HG03139 (cell line): ENCODE data around the gene TNFRSF21.
"Not testable (repeated sequence)": the region's sequence is repeated elsewhere in the genome, so short reads cannot be mapped to it uniquely, and the experiment has no call there.

Experiments
- ATAC-seq: cut with Tn5 transposase; IDR thresholded peaks from one replicate; pipeline ENCODE4 v1.9.1; 2021; ENCODE audit not compliant: unreplicated experiment

The TNFRSF21 gene

DNA sequence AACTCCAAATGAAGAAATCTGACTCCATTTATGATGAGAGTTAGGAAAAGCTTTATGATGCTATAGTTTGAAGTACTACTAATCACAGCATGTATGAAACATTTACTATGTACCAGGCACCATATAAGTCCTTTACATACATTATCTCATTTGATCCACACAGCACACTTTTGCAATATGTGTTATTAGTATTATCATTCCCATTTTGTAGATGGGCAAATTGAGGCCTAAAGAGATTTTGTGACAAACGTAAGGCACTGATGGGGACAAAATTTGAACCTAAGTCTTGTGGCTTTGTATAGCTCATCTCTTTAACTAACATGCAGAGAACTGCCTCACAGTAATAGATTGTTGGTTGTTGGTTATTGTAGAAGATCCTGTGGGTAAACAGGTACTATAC, 14.2 kb upstream of the TNFRSF21 start:
- no peak for ATAC-seq

DNA sequence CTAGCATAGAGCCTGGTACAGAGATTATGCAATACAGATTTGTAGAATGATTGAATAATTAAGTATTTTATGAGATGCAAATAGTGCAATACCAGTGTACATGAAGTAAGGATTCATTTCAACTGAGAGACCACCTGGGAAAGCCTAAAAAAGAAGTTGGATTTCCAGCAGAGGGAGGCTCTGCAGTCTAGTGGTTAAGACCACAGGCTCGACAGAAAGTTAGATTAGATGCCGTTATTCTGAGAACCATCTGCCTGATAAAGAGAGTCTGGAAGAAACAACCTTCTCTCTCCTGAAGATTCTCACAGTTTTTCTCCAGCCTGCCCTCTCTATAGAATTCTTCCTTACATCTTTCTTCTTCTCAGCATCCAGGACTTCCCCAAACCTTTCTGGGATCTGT, 13.6 kb upstream of the TNFRSF21 start:
- ATAC-seq, result no peak

DNA sequence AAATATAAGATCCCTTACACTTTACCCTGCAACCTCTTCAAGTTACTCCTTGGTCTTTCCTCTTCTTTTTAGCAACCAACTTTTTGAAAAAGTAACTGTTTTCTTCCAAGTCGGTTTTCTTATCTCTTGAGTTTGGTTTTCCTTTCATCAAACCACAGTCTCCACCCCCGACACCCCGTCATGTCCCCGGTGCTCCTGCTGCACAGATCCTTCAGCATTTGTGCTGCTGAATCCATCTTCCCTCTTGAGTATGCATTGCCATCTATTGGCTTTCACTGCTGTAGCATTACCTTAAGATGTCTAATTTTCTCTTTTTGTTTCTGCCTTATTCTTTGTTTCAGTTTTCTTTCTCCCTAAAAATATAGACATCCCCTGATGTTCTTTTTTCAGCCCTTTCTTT, 11.9 kb upstream of the TNFRSF21 start:
- ATAC-seq, result no peak

DNA sequence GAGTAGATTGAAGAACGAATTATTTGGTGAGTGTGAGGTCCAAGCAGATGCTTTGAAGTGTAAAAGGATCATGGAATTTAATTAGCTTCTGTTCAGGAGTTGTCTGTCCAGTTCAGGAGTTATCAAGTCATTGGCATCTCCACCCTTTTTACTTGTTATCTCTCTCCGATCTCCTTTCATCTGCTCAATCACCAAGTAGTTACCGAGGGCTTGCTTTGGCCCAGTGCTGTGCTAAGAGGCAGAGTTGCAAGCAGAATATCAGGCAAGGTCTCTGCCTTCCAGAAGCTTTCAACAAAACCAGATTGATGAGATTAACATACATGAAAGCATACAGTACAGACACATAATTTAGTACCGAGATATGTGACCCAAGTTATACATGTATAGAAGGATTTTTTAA, 10.2 kb upstream of the TNFRSF21 start:
- no peak for ATAC-seq

DNA sequence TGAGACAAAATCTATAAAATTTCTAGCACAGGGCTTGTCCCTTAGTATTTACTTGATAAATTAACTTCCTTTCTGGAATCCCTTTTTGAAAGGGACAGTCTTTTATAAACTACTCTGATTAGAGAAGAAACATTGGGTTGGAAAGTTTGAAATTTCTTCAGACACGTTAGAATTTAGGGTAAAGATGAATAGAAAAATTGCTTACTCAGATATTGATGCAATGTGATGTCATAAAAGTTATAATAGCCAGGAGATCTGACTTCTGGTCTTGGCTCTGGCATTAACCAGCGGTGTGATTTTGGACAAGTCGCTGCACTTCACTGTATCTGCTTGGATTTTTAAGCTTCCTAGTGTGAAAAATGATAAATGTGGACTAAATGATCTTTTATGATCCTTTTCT, 9.7 kb upstream of the TNFRSF21 start:
- ATAC-seq, result no peak

DNA sequence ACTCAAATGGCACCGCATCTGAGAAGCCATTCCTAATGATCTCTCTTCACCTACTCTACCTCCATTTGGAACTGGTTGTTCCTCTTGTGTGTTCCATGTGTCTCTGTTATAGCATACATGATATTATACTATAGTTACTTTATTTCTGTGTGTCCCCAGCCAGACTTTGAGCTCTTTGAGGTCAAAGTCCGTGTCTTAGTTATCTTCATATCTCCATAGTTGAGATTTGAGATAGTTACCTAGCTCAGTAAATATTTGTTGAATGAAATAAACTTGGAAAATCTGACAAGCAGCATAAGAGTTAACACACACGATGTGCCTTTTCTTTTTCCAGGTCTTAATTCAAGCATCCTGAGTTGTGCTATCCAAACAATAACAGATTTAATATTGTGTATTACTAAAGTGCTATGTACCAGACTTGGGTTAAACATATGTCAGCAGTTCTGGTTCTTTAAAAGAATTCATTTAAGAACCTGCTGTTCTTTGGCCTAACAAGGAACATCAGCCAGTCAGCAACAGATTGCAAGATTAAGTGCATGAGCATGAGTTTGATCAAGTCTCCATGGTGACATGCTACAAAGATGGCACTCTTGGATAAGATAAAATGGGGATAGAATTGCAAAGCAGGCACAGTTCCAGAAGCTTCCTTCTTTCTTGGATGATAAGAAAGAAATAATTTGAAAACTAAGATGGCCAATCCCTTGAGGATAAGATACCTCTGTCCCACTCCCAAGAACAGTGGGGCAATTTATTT, 8.7 kb upstream of the TNFRSF21 start:
- no peak for ATAC-seq

DNA sequence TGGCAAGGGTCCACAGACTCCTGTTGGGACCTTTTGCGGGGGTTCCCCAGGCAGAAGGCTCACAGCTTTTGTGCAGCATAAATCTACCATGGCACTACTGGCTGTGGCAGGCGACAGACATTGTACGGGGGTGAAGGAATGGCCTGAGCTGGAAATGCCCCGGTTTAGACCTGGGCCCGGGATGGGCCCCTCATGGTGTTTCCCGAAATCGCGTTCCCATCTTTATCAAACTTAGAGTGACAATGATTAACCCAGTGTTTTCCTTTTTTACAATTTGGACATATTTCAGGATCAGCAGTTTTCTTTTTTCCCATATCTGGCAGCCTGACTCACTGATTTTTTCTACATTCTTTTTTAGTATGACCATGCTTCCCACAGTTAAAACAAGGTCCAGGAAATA, 5.5 kb upstream of the TNFRSF21 start:
- not testable (repeated sequence) for ATAC-seq

DNA sequence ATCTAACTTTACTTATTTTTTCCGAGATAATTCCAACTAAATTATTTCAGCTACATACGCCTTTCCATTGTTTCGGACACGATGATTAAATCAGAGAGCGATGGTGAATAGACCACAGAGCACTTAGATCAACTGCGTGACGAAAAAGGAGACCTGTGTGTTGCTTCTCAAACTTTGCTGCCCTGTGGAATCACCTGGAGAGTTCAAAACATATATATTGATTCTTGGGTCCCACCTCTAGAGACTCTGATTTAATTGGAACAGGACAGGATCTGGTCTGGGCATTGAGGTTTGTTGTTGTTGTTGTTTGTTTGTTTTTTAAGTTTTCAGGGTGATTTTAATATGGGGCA, 401 bp upstream of the TNFRSF21 start:
- ATAC-seq, result no peak

DNA sequence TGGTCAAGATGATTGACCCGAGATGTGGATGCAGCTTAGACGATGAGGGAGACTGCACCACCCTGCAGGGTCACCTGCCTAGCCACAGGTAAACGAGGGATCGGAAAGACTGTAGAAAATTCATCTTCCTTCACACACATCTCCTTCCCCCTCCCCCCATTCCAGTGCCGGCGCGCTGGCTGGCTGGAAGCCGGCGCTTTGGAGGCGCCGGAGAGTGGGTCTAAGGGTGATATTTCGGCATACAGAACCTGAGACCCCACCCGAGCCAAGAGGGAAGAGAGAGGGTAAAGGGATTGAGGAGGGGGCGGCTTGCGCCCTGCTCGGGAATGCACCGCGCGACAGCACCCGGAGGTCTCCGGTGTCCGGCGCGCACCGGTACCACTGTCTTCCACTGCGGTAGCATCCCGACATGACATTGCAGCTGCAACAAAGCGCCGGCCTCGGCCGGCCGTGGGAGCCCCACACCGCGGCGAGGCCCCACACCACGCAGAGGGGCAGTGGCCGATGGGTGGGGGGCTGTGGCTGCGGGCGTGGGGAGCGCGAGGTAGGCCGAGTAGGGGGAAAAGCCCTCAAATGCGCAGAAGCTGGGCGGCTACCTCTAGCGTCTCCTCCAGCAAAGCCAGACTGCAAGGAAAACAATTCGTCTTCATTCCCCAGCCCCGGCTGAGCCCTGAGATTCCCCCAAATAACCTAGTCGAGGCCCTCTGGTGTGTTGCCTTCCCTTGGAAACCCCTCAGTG, 984 bp downstream of the TNFRSF21 start:
- ATAC-seq, result peak; percentile 14

DNA sequence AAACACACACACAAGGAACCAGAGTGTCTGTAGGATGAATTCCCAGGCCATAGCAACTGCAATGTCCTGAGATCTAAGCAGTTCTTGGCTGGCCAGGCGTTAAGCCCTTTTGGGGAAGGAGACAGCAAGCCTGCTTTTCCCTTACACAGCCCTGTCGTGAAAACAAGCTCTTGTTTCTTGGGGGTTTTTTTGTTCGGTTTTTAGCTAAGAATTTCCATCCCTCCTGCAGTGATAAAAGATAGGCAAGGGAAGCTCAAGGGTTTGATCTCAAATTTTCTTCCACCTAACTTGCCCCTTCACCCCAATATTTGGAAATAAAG, 1.5 kb downstream of the TNFRSF21 start:
- ATAC-seq, result no peak

DNA sequence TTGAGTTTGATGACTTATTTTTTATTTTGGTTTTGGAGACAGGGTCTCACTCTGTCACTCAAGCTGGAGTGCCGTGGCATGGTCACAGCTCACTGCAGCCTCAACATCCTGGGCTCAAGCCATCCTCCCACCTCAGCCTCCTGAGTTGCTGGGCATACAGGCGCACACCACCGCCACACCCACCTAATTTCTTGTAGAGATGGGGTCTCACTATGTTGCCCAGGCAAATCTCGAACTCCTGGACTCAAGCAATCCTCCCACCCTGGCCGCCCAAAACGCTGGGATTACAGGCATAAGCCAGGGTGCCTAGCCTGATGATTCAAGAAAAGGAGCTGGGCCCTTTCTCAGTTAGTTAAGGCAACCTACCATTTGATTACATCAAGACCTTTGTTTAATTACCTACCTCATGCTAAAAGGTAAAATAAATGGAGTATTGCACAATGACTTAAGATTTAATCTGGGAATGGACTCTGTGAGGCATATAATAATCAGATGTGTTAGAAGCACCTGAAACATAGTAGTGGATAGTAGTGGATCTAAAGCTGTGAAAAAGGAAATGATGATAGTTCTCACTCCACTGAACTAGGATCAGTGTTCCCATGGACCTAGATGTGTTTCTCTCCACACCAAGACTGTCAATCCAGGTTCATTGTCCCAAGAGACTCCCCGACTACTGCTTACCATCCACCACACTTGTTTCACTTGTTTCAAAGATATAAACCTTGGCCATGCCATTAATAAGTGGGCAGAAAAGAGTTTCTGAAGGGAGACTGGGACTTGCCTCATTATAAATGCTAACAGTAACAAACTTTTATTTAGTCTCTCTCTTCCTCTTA, 2.1 kb downstream of the TNFRSF21 start:
- no peak for ATAC-seq

DNA sequence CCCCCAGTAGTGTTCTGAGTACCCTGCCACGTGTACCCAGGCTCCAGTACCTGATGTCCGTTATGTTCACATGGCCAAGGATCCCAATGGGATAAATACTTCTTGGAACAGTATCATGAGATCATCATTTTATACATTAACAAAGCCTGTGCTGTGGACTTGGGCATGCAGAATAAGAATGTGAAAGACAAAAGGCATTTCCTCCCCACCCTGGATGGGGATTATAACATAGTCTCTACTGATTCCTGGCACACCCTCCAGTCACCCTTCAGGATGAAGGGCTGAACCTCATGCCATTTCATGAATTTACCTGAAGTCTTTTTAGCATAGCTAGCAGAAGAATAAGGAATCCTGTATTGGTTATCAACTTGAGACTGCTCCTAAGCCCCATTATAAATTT, 2.8 kb downstream of the TNFRSF21 start:
- ATAC-seq, result no peak

DNA sequence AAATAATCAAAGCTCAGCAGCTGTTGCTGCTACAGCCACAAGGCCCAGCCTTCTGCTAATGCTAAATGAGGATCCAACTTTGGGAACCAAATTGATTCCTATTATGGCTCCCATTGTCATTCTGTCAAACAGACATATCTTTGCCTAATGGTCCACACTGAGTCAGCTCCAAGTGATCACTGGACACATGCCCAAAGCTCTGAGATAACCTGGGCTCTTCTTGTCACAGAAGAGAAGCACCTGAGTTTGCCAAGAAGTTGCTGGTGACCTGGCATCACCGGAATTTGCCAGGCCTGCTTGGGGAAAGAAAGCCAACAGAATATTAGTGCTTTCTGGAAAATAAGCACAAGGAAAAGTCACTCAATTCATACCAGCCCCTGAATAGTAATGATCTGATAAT, 5.8 kb downstream of the TNFRSF21 start:
- no peak for ATAC-seq

DNA sequence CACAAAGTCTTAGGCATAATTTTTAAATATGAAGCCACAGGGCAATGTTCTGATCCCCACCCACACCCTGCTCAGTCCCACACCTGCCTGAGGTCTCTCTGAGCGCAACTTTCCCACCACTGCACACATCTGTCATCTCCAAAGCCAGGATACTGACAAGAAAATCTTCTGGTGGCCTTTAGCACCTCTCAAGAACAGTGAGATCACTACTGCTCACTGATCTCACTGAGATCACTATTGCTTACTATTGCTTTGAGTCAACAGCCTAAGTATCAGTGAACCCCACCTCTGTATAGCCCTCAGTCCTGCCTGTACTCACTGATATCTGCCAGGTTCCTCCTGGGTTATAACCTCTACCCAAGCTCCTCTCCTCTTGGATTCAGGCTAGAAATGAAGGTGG, 6.4 kb downstream of the TNFRSF21 start:
- no peak for ATAC-seq

DNA sequence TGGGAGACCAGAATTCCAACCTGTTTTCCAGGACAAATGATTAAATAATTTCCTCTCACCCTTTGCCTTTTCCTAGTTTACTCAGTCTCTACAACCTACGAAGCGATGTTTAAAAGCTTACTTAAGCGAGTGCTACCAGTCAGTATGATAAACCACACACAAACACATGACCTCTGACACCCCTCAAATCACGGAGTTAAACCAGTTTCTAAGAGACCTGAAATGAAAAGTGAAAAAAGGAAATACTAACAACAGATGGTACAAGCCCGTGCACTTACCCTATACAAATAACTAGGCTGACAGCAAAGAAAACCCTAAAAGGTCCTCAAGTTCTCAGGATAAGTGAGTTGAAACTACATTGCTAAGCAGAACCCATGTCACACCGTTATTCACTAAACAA, 7.7 kb downstream of the TNFRSF21 start:
- ATAC-seq, result no peak

DNA sequence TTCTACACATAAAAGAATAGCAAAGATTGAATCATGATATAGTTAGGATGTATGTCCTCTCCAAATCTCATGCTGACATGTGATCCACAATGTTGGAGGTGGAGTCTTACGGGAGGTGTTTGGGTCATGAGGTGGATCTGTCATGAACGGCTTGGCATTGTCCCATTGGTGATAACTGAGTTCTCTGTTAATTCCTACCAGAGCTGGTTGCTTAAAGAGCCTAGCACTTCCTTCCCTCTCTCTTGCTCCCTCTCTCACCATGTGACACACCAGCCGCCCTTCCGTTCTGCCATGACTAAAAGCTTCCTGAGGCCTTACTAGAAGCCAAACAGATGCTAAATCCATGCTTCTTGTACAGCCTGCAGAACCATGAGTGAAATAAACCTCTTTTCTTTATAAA, 8.3 kb downstream of the TNFRSF21 start:
- no peak for ATAC-seq

DNA sequence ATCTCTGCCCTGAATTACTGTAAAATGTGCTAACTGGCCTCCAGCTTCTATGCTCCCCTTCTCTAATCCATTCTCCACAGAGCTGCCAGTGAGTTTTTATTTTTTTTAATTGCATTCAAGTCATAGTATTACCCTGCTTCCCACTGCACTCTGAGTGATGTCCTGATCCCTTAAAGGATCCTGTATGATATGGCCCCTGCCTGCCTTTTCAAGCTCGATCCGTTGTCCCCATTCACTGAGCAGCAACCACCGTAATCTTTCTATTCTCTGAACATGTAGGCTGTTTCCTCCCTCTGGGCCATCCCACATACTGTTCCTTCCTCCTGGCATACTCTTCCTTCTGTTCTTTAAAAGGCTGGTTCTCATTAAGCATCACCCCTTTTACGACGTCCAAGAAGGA, 9.3 kb downstream of the TNFRSF21 start:
- ATAC-seq, result no peak

DNA sequence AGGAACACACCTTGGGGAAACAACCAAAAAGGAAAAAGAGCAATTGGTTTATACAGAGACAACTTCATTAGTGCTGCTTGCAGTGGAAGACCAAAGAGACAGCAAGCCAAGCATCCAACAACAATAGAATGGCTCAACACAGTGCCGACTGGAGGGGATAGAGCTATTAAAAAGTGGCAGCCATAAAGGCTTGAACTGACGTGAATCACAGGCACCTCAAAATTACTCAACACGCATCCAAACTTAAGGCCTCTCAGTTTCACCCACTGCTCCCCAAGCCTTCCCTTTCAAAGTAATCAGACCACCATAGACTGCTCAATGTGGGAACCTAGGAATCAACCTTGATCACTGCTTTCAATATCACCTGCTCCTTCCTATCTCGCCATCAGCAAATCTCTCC, 9.7 kb downstream of the TNFRSF21 start:
- no peak for ATAC-seq

DNA sequence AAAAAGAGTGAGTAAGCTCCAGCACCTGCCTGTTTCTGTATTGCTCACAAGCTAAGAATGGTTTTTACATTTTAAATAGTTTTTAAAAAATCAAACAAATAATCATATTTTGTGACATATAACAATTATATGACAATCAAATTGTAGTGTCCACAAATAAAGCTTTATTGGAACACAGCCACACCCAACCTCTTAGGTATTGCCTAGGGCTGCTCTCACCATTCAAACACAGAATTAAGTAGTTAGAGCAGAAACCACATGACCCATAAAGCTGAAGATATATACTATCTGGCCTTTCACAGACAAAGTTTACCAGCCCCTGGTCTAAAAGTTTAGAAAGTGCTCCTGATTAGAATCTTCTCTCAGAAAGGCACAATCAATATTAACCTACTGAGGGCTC, 11.2 kb downstream of the TNFRSF21 start:
- ATAC-seq, result no peak

DNA sequence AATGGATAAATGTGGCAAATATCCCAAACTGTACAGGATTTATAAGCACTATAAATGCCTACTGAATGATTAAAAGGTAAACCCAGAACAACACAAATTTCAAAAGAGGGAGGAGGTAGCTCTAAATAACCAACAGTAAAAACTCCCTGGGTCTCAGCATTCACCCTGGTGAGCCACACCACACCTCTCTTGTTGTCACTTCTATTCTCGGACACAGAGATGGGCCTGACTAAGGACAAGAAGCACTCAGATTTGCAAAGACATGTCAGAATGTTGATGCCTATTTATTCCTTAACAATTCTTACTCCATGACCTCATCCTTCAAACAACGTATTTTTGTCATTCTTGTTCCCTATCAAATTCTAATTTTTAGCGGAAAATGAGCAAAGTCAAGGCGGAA, 14.7 kb downstream of the TNFRSF21 start:
- ATAC-seq, result no peak

DNA sequence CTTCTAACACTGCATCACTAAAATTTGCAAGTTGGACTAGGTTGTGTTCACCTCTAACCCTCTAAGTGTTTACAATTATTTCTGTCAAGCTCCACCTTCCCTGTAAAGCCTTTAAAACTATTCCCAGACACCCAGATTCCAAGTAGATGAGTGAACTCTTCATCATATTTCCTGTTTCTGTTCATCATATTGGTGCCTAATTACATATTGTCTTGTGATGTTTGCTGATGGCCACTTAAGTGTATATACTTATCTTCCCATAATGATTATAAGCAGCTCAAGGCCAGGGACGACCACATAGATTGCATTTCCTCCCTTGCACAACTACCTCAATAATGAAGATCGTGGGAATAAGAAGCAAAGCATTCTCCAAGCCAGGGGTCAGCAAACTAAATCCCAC, 16.8 kb downstream of the TNFRSF21 start:
- no peak for ATAC-seq

DNA sequence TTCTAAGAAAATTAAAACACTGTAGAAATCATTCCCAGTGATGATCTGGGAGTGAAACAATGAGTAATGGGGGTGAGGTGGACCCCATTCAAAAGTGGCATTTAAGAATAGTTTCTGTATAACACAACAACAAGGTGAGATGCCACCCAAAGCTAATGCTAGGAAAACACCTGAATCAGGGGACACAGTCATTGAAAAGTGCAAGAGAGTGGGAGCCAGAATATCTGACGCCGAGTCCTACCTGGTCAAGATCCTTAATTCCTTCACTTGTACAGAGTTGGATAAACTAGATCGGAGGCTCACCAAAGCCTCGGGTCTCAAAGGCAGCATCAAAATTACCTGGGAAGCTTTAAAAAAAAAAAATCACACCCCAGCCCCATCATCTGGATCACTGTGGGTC, 17.7 kb downstream of the TNFRSF21 start:
- no peak for ATAC-seq
